Gastrocnemius medialis (tissue), 4 donors: ENCODE results near the gene UBE2V1. TPM values are rescaled to one million over a fixed set of nuclear protein-coding genes. Genes with fewer than 3 reads are reported as not detected.
"Not testable (repeated sequence)": the region's sequence is repeated elsewhere in the genome, so short reads cannot be mapped to it uniquely, and the experiment has no call there.

Experiments
- ATAC-seq, 2 donors: fragments of 150-250 bp; one replicate each; pipeline ENCODE4 v1.9.1; 2016
- DNase-seq, 2 donors: peaks; one replicate each; pipeline ENCODE4 v3.0.0-alpha.2; 2019
- H3K27ac ChIP-seq, 4 donors: fragments of 200-600 bp; sonication (generic); 1 replicate in 1 of 4; 2 replicates in 3 of 4; pipeline ENCODE4 v1.5.1; 2016 to 2018; ENCODE audit warnings: mild to moderate bottlenecking in 2 of 4, moderate library complexity in 1 of 4
- H3K27me3 ChIP-seq, 3 donors: fragments of 200-600 bp; sonication (generic) in 2 of 3; 1 replicate in 1 of 3; 2 replicates in 2 of 3; pipeline versions ENCODE4 v1.5.1 to v1.6.0; 2016 to 2019; ENCODE audit warnings: mild to moderate bottlenecking in 1 of 3, moderate library complexity in 1 of 3
- H3K36me3 ChIP-seq, 2 donors: fragments of 200-600 bp; sonication (generic) in 1 of 2; one replicate each; pipeline ENCODE4 v1.5.1; 2017 to 2018
- H3K4me1 ChIP-seq, 2 donors: fragments of 200-600 bp; sonication (generic) in 1 of 2; one replicate each; pipeline ENCODE4 v1.5.1; 2016 to 2017; ENCODE audit warnings: mild to moderate bottlenecking in 2 of 2
- H3K4me3 ChIP-seq, 4 donors: fragments of 200-600 bp; sonication (generic) in 3 of 4; 1 replicate in 1 of 4; 2 replicates in 3 of 4; pipeline ENCODE4 v1.5.1; 2016 to 2019; ENCODE audit warnings: mild to moderate bottlenecking in 2 of 4
- H3K9me3 ChIP-seq, 3 donors: fragments of 200-600 bp; sonication (generic) in 2 of 3; 1 replicate in 1 of 3; 2 replicates in 2 of 3; pipeline ENCODE4 v1.5.1; 2016 to 2019
- CTCF ChIP-seq, 5 experiments: fragments of 450-650 bp in 3 of 5; fragments of 200-600 bp in 2 of 5; sonication (generic) in 2 of 5; IDR thresholded peaks in 4 of 5; conservative IDR thresholded peaks in 1 of 5; 1 replicate in 4 of 5; 2 replicates in 1 of 5; pipeline ENCODE4 v1.5.1; 2016 to 2019; ENCODE audit warnings: antibody characterized with exemption in 5 of 5, mild to moderate bottlenecking in 3 of 5, moderate library complexity in 3 of 5
- POLR2A ChIP-seq, 2 donors: fragments of 450-650 bp; IDR thresholded peaks; one replicate each; pipeline ENCODE4 v1.6.1; 2017; ENCODE audit warnings: antibody characterized with exemption in 2 of 2, mild to moderate bottlenecking in 2 of 2, moderate library complexity in 2 of 2
- in situ Hi-C, 4 donors: fragments of 200-750 bp; cut with MboI; loops; one replicate each; pipeline versions ENCODE4 v1.15.0 to v1.8.0; 2017; ENCODE audit warnings: low sequenced_read_pairs in 4 of 4
- intact Hi-C: fragments of 100-400 bp; cut with DNase I; formaldehyde crosslinking; loops from one replicate; pipeline ENCODE4 v1.15.1; 2023; ENCODE audit warnings: low total_unique reads
- total RNA-seq, 4 donors: library from RNA; depleted of rRNA; stranded (reverse); fragments of >200 nt; gene quantifications; one replicate each; pipeline versions ENCODE4 v1.1.0 to v1.2.3, GENCODE V29; 2016

UBE2V1 gene
- total RNA-seq, 4 donors from 2014 or later, result 37.6 to 58.5 (median 46.9) TPM

GRCh38 chr20:50088022-50088421 lies 24.9 kb downstream of the UBE2V1 start:
- Histone ChIP-seq H3K9me3 (no peaks in the 10 kb centered on the region), H3K27ac (no peak overlapping the region), H3K27me3 (no peaks in the 10 kb centered on the region), H3K4me3 (no peak overlapping the region), H3K36me3 (no peaks in the 10 kb centered on the region), H3K4me1 (peaks cover 24 to 37% of the 10 kb centered on the region in 2 donors)
- in situ Hi-C loops (no loop called here), intact Hi-C loops (loop anchor here (5.0 kb wide), 1 partner anchor 106 kb away; the partner anchor contains the start of gene SNAI1)
- no peak for TF ChIP-seq POLR2A (IDR thresholded peaks at IDR 0.05)
- TF ChIP-seq CTCF (IDR thresholded peaks at IDR 0.05 in 4 of 5, conservative IDR thresholded peaks at IDR 0.05 in 1 of 5), result no peak
- no peak for DNase-seq
- ATAC-seq, result no peak

- H3K9me3 ChIP-seq, result no peaks in the 10 kb centered on the region
- intact Hi-C loops, result loop anchor here (5.0 kb wide), 1 partner anchor 103 kb away; the partner anchor contains the start of gene SNAI1
- peaks cover 0 to 14% of the 10 kb centered on the region in 2 donors for H3K36me3 ChIP-seq
- peak overlapping the region; percentile 48 to 70 (median 60) for H3K27ac ChIP-seq
- in situ Hi-C loops, result no loop called here
- H3K4me1 ChIP-seq, result peaks cover 17 to 29% of the 10 kb centered on the region in 2 donors
- TF ChIP-seq POLR2A (IDR thresholded peaks at IDR 0.05) (no peak), CTCF (IDR thresholded peaks at IDR 0.05 in 4 of 5, conservative IDR thresholded peaks at IDR 0.05 in 1 of 5) (peak; percentile 47 to 84 (median 71))
- DNase-seq, result no peak
- H3K4me3 ChIP-seq, result peak overlapping the region in 3 of 4 donors; percentile 27 to 39 (median 34)
- no peaks in the 10 kb centered on the region for H3K27me3 ChIP-seq
- ATAC-seq, result peak; percentile 81 to 83
Measured at GRCh38 chr20:50085481-50086365, 27.2 kb downstream of the UBE2V1 start.

- TF ChIP-seq CTCF (IDR thresholded peaks at IDR 0.05 in 4 of 5, conservative IDR thresholded peaks at IDR 0.05 in 1 of 5) (no peak), POLR2A (IDR thresholded peaks at IDR 0.05) (no peak)
- Histone ChIP-seq H3K27me3 (no peaks in the 10 kb centered on the region), H3K4me3 (no peak overlapping the region), H3K36me3 (peaks cover 0 to 14% of the 10 kb centered on the region in 2 donors), H3K4me1 (peaks cover 17 to 29% of the 10 kb centered on the region in 2 donors), H3K9me3 (no peaks in the 10 kb centered on the region), H3K27ac (peak overlapping the region in 2 of 4 donors; percentile 67 to 70)
- ATAC-seq, result no peak
- in situ Hi-C loops, result no loop called here
- no peak for DNase-seq
- intact Hi-C loops, result loop anchor here (5.0 kb wide), 1 partner anchor 103 kb away; the partner anchor contains the start of gene SNAI1
Measured at GRCh38 chr20:50085146-50085480, 27.8 kb downstream of the UBE2V1 start.

- no peak for TF ChIP-seq POLR2A (IDR thresholded peaks at IDR 0.05)
- no peak for TF ChIP-seq CTCF (IDR thresholded peaks at IDR 0.05 in 4 of 5, conservative IDR thresholded peaks at IDR 0.05 in 1 of 5)
- DNase-seq, result no peak
- peaks cover 0 to 14% of the 10 kb centered on the region in 2 donors for H3K36me3 ChIP-seq
- H3K27me3 ChIP-seq, result no peaks in the 10 kb centered on the region
- in situ Hi-C loops (no loop called here), intact Hi-C loops (no loop called here)
- H3K4me1 ChIP-seq, result peaks cover 17 to 26% of the 10 kb centered on the region in 2 donors
- H3K9me3 ChIP-seq, result no peaks in the 10 kb centered on the region
- ATAC-seq, result no peak
- no peak overlapping the region for H3K4me3 ChIP-seq
- H3K27ac ChIP-seq, result no peak overlapping the region
Measured at GRCh38 chr20:50083034-50083433, 29.9 kb downstream of the UBE2V1 start.

GRCh38 chr20:50082056-50082455 lies 30.9 kb downstream of the UBE2V1 start:
- H3K9me3 ChIP-seq, in situ Hi-C loops, H3K27me3 ChIP-seq, intact Hi-C loops, ATAC-seq, H3K4me3 ChIP-seq, H3K27ac ChIP-seq, DNase-seq: not testable (repeated sequence)
- Histone ChIP-seq H3K4me1 (peaks cover 16 to 26% of the 10 kb centered on the region in 2 donors), H3K36me3 (peaks cover 0 to 14% of the 10 kb centered on the region in 2 donors)
